H9 (cell line): ENCODE data around the gene BTBD6. TPM values are rescaled to one million over a fixed set of nuclear protein-coding genes. Genes with fewer than 3 reads are reported as not detected.

ENCODE experiments used
- DNase-seq: peaks from one replicate; pipeline ENCODE4 v3.0.0-alpha.2; 2017
- H2AFZ ChIP-seq: one replicate; pipeline ENCODE4 v1.6.1; 2013; ENCODE audit warnings: mild to moderate bottlenecking, low read length, control low read depth, moderate library complexity
- H2AK5ac ChIP-seq: 2 replicates; pipeline ENCODE4 v1.6.1; 2013; ENCODE audit warnings: low read length, control low read depth, mixed read lengths; ENCODE audit not compliant: insufficient read length
- H2BK120ac ChIP-seq: one replicate; pipeline ENCODE4 v1.6.1; 2013; ENCODE audit warnings: low read depth, mild to moderate bottlenecking, low read length, control low read depth, inconsistent platforms; ENCODE audit not compliant: poor library complexity, severe bottlenecking
- H2BK12ac ChIP-seq: 2 replicates; pipeline ENCODE4 v1.6.1; 2013; ENCODE audit warnings: low read length, control low read depth, mixed read lengths, low read depth; ENCODE audit not compliant: insufficient read length
- H2BK15ac ChIP-seq: 2 replicates; pipeline ENCODE4 v1.6.1; 2013; ENCODE audit warnings: low read depth, low read length, control low read depth
- H2BK20ac ChIP-seq: one replicate; pipeline ENCODE4 v1.6.1; 2013; ENCODE audit warnings: low read depth, mild to moderate bottlenecking, low read length, control low read depth, inconsistent platforms; ENCODE audit not compliant: poor library complexity, severe bottlenecking
- H2BK5ac ChIP-seq: 2 replicates; pipeline ENCODE4 v1.6.1; 2013; ENCODE audit warnings: low read length, control low read depth, mixed read lengths; ENCODE audit not compliant: insufficient read length
- H3K14ac ChIP-seq: 2 replicates; pipeline ENCODE4 v1.6.1; 2013; ENCODE audit warnings: low read length, control low read depth; ENCODE audit not compliant: insufficient read depth
- H3K18ac ChIP-seq: 2 replicates; pipeline ENCODE4 v1.6.1; 2013; ENCODE audit warnings: low read depth, mild to moderate bottlenecking, mixed read lengths, low read length, control low read depth; ENCODE audit not compliant: insufficient read length
- H3K23ac ChIP-seq: 2 replicates; pipeline ENCODE4 v1.6.1; 2013; ENCODE audit warnings: low read length, control low read depth, mixed read lengths, low read depth; ENCODE audit not compliant: insufficient read length
- H3K23me2 ChIP-seq: 2 replicates; pipeline ENCODE4 v1.6.1; 2013; ENCODE audit warnings: low read depth, mild to moderate bottlenecking, mixed read lengths, low read length, control low read depth; ENCODE audit not compliant: insufficient read length, poor library complexity, severe bottlenecking
- H3K27ac ChIP-seq: 2 replicates; pipeline ENCODE4 v1.5.1; 2013; ENCODE audit warnings: low read length, control low read depth, mixed read lengths, low read depth; ENCODE audit not compliant: insufficient read length
- H3K27me3 ChIP-seq: 2 replicates; pipeline ENCODE4 v1.6.1; 2013; ENCODE audit warnings: low read length, control low read depth, inconsistent platforms; ENCODE audit not compliant: insufficient read depth
- H3K4ac ChIP-seq: 2 replicates; pipeline ENCODE4 v1.6.1; 2013; ENCODE audit warnings: low read depth, mild to moderate bottlenecking, control low read depth, inconsistent platforms, low read length, moderate library complexity
- H3K4me1 ChIP-seq: 2 replicates; pipeline ENCODE4 v1.6.1; 2013; ENCODE audit warnings: low read length, control low read depth, inconsistent platforms; ENCODE audit not compliant: insufficient read depth
- H3K4me2 ChIP-seq: 2 replicates; pipeline ENCODE4 v1.6.1; 2013; ENCODE audit warnings: low read length, control low read depth, mixed read lengths; ENCODE audit not compliant: insufficient read length, insufficient read depth
- H3K56ac ChIP-seq: 2 replicates; pipeline ENCODE4 v1.6.1; 2013; ENCODE audit warnings: low read depth, mild to moderate bottlenecking, mixed read lengths, low read length, control low read depth; ENCODE audit not compliant: insufficient read length
- H3K79me1 ChIP-seq: 2 replicates; pipeline ENCODE4 v1.6.1; 2013; ENCODE audit warnings: low read depth, mild to moderate bottlenecking, moderate library complexity, low read length, control low read depth, inconsistent platforms; ENCODE audit not compliant: insufficient read depth, poor library complexity, severe bottlenecking
- H3K79me2 ChIP-seq: 2 replicates; pipeline ENCODE4 v1.6.1; 2013; ENCODE audit warnings: low read length, control low read depth, inconsistent platforms; ENCODE audit not compliant: insufficient read depth
- H3K9ac ChIP-seq: 2 replicates; pipeline ENCODE4 v1.6.1; 2013; ENCODE audit warnings: low read length, control low read depth, mixed read lengths; ENCODE audit not compliant: insufficient read length; ENCODE audit errors: extremely low read depth
- H3K9me3 ChIP-seq: one replicate; pipeline ENCODE4 v1.6.1; 2013; ENCODE audit warnings: low read depth, low read length, inconsistent platforms; ENCODE audit not compliant: control insufficient read depth
- H3T11ph ChIP-seq: one replicate; pipeline ENCODE4 v1.6.1; 2013; ENCODE audit warnings: mild to moderate bottlenecking, low read length, control low read depth, inconsistent platforms
- H4K20me1 ChIP-seq: one replicate; pipeline ENCODE4 v1.6.1; 2013; ENCODE audit not compliant: control insufficient read depth, insufficient read length, insufficient read depth
- H4K5ac ChIP-seq: 2 replicates; pipeline ENCODE4 v1.6.1; 2013; ENCODE audit warnings: low read depth, mild to moderate bottlenecking, mixed read lengths, low read length, control low read depth; ENCODE audit not compliant: insufficient read length
- H4K8ac ChIP-seq: replicated peaks from 2 replicates; pipeline ENCODE4 v1.6.1; 2013; ENCODE audit warnings: low read length, control low read depth, mixed read lengths, low read depth; ENCODE audit not compliant: insufficient read length
- H4K91ac ChIP-seq: 2 replicates; pipeline ENCODE4 v1.6.1; 2013; ENCODE audit warnings: low read depth, mild to moderate bottlenecking, moderate library complexity, mixed read lengths, low read length, control low read depth; ENCODE audit not compliant: insufficient read length
- H3K27ac Mint-ChIP-seq, 3 experiments: 2 replicates in 2 of 3; 3 replicates in 1 of 3; pipeline ENCODE4 v1.8.0; 2020 to 2021; ENCODE audit warnings: mixed read lengths in 3 of 3, mild to moderate bottlenecking in 1 of 3, moderate library complexity in 1 of 3
- H3K27me3 Mint-ChIP-seq: 2 replicates; pipeline ENCODE4 v1.8.0; 2021; ENCODE audit warnings: low read depth, mild to moderate bottlenecking, moderate library complexity, mixed read lengths
- H3K36me3 Mint-ChIP-seq, 3 experiments: 2 replicates in 2 of 3; 3 replicates in 1 of 3; pipeline ENCODE4 v1.8.0; 2020 to 2021; ENCODE audit warnings: low read depth in 3 of 3, mixed read lengths in 3 of 3; ENCODE audit not compliant: insufficient read depth in 1 of 3
- H3K4me1 Mint-ChIP-seq, 2 experiments: 2 replicates each; pipeline ENCODE4 v1.8.0; 2020; ENCODE audit warnings: mixed read lengths in 2 of 2
- H3K4me3 Mint-ChIP-seq, 2 experiments: 2 replicates in 1 of 2; 3 replicates in 1 of 2; pipeline ENCODE4 v1.8.0; 2020 to 2021; ENCODE audit warnings: mild to moderate bottlenecking in 2 of 2, mixed read lengths in 2 of 2, moderate library complexity in 1 of 2
- H3K9me3 Mint-ChIP-seq, 2 experiments: 2 replicates in 1 of 2; 3 replicates in 1 of 2; pipeline ENCODE4 v1.8.0; 2020; ENCODE audit warnings: mild to moderate bottlenecking in 2 of 2, mixed read lengths in 2 of 2, moderate library complexity in 1 of 2
- WGBS: extraction: QIAGEN DNeasy Blood & Tissue Kit; methylation state at CpG from one replicate; pipeline ENCODE4 v1.1.7; 2013; ENCODE audit warnings: missing lambda C conversion rate, low lambda C conversion rate, mixed read lengths; ENCODE audit not compliant: insufficient read length; ENCODE audit errors: extremely low coverage; 5-methylcytosine and 5-hydroxymethylcytosine counted together
- total RNA-seq: library from RNA; stranded (reverse); gene quantifications from 2 replicates; pipeline ENCODE4 v1.2.1, GENCODE V29; 2021
- TF ChIP-seq, protein P1 (sequence below): fragments of 200-600 bp; sonication (generic); conservative IDR thresholded peaks from 3 replicates; pipeline ENCODE4 v1.8.0; 2021; ENCODE audit warnings: antibody characterized with exemption, mild to moderate bottlenecking

The BTBD6 gene
- total RNA-seq, 1 experiment from 2014 or later = 23.3 TPM

DNA sequence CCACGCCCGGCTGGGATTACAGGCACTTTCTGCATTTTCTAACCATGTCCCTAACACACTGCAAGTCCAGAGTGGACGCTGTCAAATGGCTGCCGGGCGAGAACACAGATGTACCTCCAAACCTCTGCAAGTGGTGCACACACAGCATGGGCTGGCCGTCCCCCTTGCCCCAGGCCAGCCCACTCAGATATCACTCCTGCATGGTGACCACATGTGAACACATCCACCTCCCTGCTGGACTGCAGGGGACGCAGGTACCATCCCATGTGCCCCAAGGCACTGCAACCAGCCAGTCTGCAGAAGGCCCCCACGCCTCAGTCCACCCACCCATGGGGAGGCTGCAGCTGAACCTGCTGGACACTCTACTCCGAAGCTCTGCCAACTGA is 38.4 kb downstream of the BTBD6 start:
- Histone ChIP-seq H2BK20ac (no peak overlapping the region), H3K9me3 (no peaks in the 10 kb centered on the region), H2BK12ac (no peak overlapping the region), H4K91ac (no peak overlapping the region), H3K79me1 (no peaks in the 10 kb centered on the region), H4K5ac (no peak overlapping the region), H2AFZ (no peak overlapping the region), H3K4ac (no peak overlapping the region), H3K14ac (no peak overlapping the region; the same call in 1 of the 2 replicates), H4K20me1 (no peaks in the 10 kb centered on the region), H3K79me2 (peaks cover 3% of the 10 kb centered on the region; the same call in 1 of the 2 replicates), H3K27ac (no peak overlapping the region), H2BK5ac (no peak overlapping the region), H3K23ac (no peak overlapping the region), H3K18ac (no peak overlapping the region), H2AK5ac (no peak overlapping the region), H2BK120ac (no peak overlapping the region), H3K4me2 (no peak overlapping the region), H4K8ac (no peak overlapping the region), H3K27me3 (no peaks in the 10 kb centered on the region), H2BK15ac (no peak overlapping the region), H3K56ac (no peak overlapping the region), H3T11ph (no peak overlapping the region), H3K9ac (no peak overlapping the region), H3K23me2 (no peaks in the 10 kb centered on the region), H3K4me1 (no peaks in the 10 kb centered on the region)
- DNase-seq = no peak
- H3K27me3 Mint-ChIP-seq = no peaks in the 10 kb centered on the region
- H3K4me1 Mint-ChIP-seq = peaks cover 11 to 18% of the 10 kb centered on the region in 2 experiments
- WGBS = no CpG with 5 or more reads among the region's 9 CpGs
- H3K27ac Mint-ChIP-seq = no peak overlapping the region; a peak in 1 of 7 replicates
- H3K4me3 Mint-ChIP-seq = no peak overlapping the region
- no peaks in the 10 kb centered on the region for H3K9me3 Mint-ChIP-seq
- H3K36me3 Mint-ChIP-seq = peaks cover 0 to 8% (median 0%) of the 10 kb centered on the region in 3 experiments; a peak in 3 of 7 replicates
- TF ChIP-seq, protein P1, sequence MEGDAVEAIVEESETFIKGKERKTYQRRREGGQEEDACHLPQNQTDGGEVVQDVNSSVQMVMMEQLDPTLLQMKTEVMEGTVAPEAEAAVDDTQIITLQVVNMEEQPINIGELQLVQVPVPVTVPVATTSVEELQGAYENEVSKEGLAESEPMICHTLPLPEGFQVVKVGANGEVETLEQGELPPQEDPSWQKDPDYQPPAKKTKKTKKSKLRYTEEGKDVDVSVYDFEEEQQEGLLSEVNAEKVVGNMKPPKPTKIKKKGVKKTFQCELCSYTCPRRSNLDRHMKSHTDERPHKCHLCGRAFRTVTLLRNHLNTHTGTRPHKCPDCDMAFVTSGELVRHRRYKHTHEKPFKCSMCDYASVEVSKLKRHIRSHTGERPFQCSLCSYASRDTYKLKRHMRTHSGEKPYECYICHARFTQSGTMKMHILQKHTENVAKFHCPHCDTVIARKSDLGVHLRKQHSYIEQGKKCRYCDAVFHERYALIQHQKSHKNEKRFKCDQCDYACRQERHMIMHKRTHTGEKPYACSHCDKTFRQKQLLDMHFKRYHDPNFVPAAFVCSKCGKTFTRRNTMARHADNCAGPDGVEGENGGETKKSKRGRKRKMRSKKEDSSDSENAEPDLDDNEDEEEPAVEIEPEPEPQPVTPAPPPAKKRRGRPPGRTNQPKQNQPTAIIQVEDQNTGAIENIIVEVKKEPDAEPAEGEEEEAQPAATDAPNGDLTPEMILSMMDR = no peak
